Measurements from ENCODE around the gene PUS1.

Gene PUS1

GRCh38 chr12:131920157-131920508, 8.9 kb upstream of the PUS1 start:
- H3K36me3 ChIP-seq (ENCODE audit: insufficient read depth, low read length) = no peaks in the 10 kb centered on the region
- no peak overlapping the region for H3K9ac ChIP-seq (ENCODE audit: low read length)
- H3K4me1 ChIP-seq (ENCODE audit: insufficient read depth, low read length, severe bottlenecking) = peaks cover 18% of the 10 kb centered on the region
- H4K20me1 ChIP-seq (ENCODE audit: insufficient read depth, low read length) = no peaks in the 10 kb centered on the region
- no peaks in the 10 kb centered on the region for H3F3A ChIP-seq (ENCODE audit: insufficient read depth, low read length)
- H3K9me3 ChIP-seq (ENCODE audit: low read length) = no peaks in the 10 kb centered on the region
- H3K9me2 ChIP-seq (ENCODE audit: low read depth, low read length) = no peaks in the 10 kb centered on the region
- H3K27ac ChIP-seq (ENCODE audit: low read depth, low read length, poor library complexity, severe bottlenecking) = no peak overlapping the region
- H3K79me2 ChIP-seq (ENCODE audit: insufficient read depth, low read length) = no peaks in the 10 kb centered on the region
- H3K27me3 ChIP-seq (ENCODE audit: insufficient read depth, low read length) = 0 out of 2 replicates have a peak, but pooled peaks cover 5% of the 10 kb centered on the region
- no peak overlapping the region for H3K4me2 ChIP-seq (ENCODE audit: low read length)
- H2AFZ ChIP-seq (ENCODE audit: low read length) = no peak overlapping the region
- no peak overlapping the region for H3K4me3 ChIP-seq (ENCODE audit: low read depth, low read length, poor library complexity, severe bottlenecking)
- TF ChIP-seq EZH2 (IDR thresholded peaks at IDR 0.05; ENCODE audit: borderline replicate concordance, low read length) (no peak), CTCF (IDR thresholded peaks at IDR 0.05; ENCODE audit: low read length) (no peak)

GRCh38 chr12:131920902-131921840, 7.9 kb upstream of the PUS1 start:
- H3K9me3 ChIP-seq (ENCODE audit: low read length) = no peaks in the 10 kb centered on the region
- no peaks in the 10 kb centered on the region for H3K36me3 ChIP-seq (ENCODE audit: insufficient read depth, low read length)
- H3K4me1 ChIP-seq (ENCODE audit: insufficient read depth, low read length, severe bottlenecking) = peaks cover 18% of the 10 kb centered on the region
- H3K9me2 ChIP-seq (ENCODE audit: low read depth, low read length) = no peaks in the 10 kb centered on the region
- no peak overlapping the region for H3K4me2 ChIP-seq (ENCODE audit: low read length)
- H3K9ac ChIP-seq (ENCODE audit: low read length) = no peak overlapping the region
- H3K27me3 ChIP-seq (ENCODE audit: insufficient read depth, low read length) = 0 out of 2 replicates have a peak, but pooled peaks cover 5% of the 10 kb centered on the region
- no peak overlapping the region for H3K27ac ChIP-seq (ENCODE audit: low read depth, low read length, poor library complexity, severe bottlenecking)
- H3F3A ChIP-seq (ENCODE audit: insufficient read depth, low read length) = no peaks in the 10 kb centered on the region
- H4K20me1 ChIP-seq (ENCODE audit: insufficient read depth, low read length) = no peaks in the 10 kb centered on the region
- H3K4me3 ChIP-seq (ENCODE audit: low read depth, low read length, poor library complexity, severe bottlenecking) = no peak overlapping the region
- no peak for TF ChIP-seq EZH2 (IDR thresholded peaks at IDR 0.05; ENCODE audit: borderline replicate concordance, low read length)
- TF ChIP-seq CTCF (IDR thresholded peaks at IDR 0.05; ENCODE audit: low read length) = no peak
- H3K79me2 ChIP-seq (ENCODE audit: insufficient read depth, low read length) = no peaks in the 10 kb centered on the region
- no peak overlapping the region for H2AFZ ChIP-seq (ENCODE audit: low read length)

- Histone ChIP-seq H3K4me1 (ENCODE audit: insufficient read depth, low read length, severe bottlenecking) (peaks cover 18% of the 10 kb centered on the region), H3K9me2 (ENCODE audit: low read depth, low read length) (no peaks in the 10 kb centered on the region), H3K4me3 (ENCODE audit: low read depth, low read length, poor library complexity, severe bottlenecking) (no peak overlapping the region), H3K4me2 (ENCODE audit: low read length) (no peak overlapping the region), H3K79me2 (ENCODE audit: insufficient read depth, low read length) (no peaks in the 10 kb centered on the region), H3K9ac (ENCODE audit: low read length) (no peak overlapping the region), H3F3A (ENCODE audit: insufficient read depth, low read length) (no peaks in the 10 kb centered on the region), H2AFZ (ENCODE audit: low read length) (no peak overlapping the region), H3K36me3 (ENCODE audit: insufficient read depth, low read length) (no peaks in the 10 kb centered on the region), H3K27me3 (ENCODE audit: insufficient read depth, low read length) (peaks cover 5% of the 10 kb centered on the region; the same call in 1 of the 2 replicates), H4K20me1 (ENCODE audit: insufficient read depth, low read length) (no peaks in the 10 kb centered on the region), H3K9me3 (ENCODE audit: low read length) (no peaks in the 10 kb centered on the region), H3K27ac (ENCODE audit: low read depth, low read length, poor library complexity, severe bottlenecking) (no peak overlapping the region)
- TF ChIP-seq EZH2 (IDR thresholded peaks at IDR 0.05; ENCODE audit: borderline replicate concordance, low read length) (no peak), CTCF (IDR thresholded peaks at IDR 0.05; ENCODE audit: low read length) (no peak)
Measured at GRCh38 chr12:131921866-131922769, 7.0 kb upstream of the PUS1 start.

Measured in OCI-LY1 (cell line).